Stomach (tissue), 4 donors: ENCODE data around the gene USP46.

Source experiments
- EP300 ChIP-seq: sonication (generic); formaldehyde crosslinking; IDR thresholded peaks from one replicate; pipeline ENCODE4 v1.6.1; 2017; ENCODE audit warnings: antibody characterized with exemption
- POLR2A ChIP-seq, 4 donors: fragments of 450-650 bp; IDR thresholded peaks; one replicate each; pipeline ENCODE4 v1.6.1; 2016; ENCODE audit warnings: antibody characterized with exemption in 4 of 4, control low read depth in 2 of 4, mild to moderate bottlenecking in 1 of 4, moderate library complexity in 1 of 4
- POLR2AphosphoS5 ChIP-seq, 3 donors: sonication (generic); formaldehyde crosslinking; IDR thresholded peaks; one replicate each; pipeline ENCODE4 v1.6.1; 2016; ENCODE audit warnings: antibody characterized with exemption in 3 of 3
- TF ChIP-seq, protein P1 (sequence below), 7 experiments: fragments of 450-650 bp in 4 of 7; fragments of 200-600 bp in 3 of 7; sonication (generic) in 3 of 7; IDR thresholded peaks; one replicate each; pipeline ENCODE4 v1.5.1; 2016 to 2019; ENCODE audit warnings: antibody characterized with exemption in 7 of 7, control low read depth in 2 of 7, mild to moderate bottlenecking in 1 of 7

DNA sequence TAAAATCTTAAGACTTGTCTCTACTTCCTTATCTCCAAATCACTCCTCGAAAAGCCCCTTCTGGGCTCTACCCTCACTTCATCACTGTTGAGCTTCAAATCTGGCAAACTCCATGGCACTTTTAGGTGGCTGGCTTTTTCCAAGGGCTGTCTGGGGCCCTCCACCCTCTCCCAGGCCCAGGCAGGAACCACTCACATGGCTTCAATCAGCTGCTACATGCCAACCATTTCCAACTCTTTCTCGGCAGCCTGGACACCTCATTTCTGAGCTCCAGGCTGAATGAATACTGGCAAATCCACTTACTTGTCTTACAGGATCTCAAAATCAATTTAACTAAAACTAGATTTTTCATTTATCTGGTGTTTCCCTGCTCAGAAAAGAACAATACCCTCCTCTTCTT is 22.0 kb downstream of the USP46 start:
- TF ChIP-seq, protein P1, sequence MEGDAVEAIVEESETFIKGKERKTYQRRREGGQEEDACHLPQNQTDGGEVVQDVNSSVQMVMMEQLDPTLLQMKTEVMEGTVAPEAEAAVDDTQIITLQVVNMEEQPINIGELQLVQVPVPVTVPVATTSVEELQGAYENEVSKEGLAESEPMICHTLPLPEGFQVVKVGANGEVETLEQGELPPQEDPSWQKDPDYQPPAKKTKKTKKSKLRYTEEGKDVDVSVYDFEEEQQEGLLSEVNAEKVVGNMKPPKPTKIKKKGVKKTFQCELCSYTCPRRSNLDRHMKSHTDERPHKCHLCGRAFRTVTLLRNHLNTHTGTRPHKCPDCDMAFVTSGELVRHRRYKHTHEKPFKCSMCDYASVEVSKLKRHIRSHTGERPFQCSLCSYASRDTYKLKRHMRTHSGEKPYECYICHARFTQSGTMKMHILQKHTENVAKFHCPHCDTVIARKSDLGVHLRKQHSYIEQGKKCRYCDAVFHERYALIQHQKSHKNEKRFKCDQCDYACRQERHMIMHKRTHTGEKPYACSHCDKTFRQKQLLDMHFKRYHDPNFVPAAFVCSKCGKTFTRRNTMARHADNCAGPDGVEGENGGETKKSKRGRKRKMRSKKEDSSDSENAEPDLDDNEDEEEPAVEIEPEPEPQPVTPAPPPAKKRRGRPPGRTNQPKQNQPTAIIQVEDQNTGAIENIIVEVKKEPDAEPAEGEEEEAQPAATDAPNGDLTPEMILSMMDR (IDR thresholded peaks at IDR 0.05), result no peak
- TF ChIP-seq POLR2A (IDR thresholded peaks at IDR 0.05) (no peak), POLR2AphosphoS5 (IDR thresholded peaks at IDR 0.05) (no peak), EP300 (no peak)
